ENCODE results near the gene MED17. TPM values are rescaled to one million over a fixed set of nuclear protein-coding genes. Genes with fewer than 3 reads are reported as not detected.

Gene MED17
- total and polyA plus RNA-seq, 10 of the 15 experiments (the other 5 are each of a cell fraction or from before 2014, with no cell fraction given), result 7.3 to 38.7 (median 28.3) TPM

DNA sequence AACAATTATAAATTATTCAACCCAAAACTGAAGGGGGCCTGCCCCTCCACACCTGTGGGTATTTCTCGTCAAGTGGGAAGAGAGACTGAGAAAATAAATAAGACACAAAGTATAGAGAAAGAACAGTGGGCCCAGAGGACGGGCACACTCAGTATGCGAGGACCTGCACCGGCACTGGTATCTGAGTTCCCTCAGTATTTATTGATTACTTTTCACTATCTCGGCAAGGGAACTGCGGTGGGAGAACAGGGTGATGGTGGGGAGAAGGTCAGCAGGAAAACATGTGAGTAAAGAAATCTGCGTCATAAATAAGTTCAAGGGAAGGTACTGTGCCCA lies 39.4 kb upstream of the MED17 start:
- no peak overlapping the region for H3K4me3 ChIP-seq
- no peak overlapping the region for H2AFZ ChIP-seq (ENCODE audit: control insufficient read depth, low read depth, low read length)
- TF ChIP-seq KLF5 (IDR thresholded peaks at IDR 0.05; ENCODE audit: partially characterized antibody) (no peak), JUNB (IDR thresholded peaks at IDR 0.05) (no peak), POLR2AphosphoS5 (IDR thresholded peaks at IDR 0.05; ENCODE audit: low read length) (no peak), SREBF2 (IDR thresholded peaks at IDR 0.05; ENCODE audit: low read length) (no peak), BACH1 (IDR thresholded peaks at IDR 0.05; ENCODE audit: borderline replicate concordance) (no peak), ATF7 (IDR thresholded peaks at IDR 0.05; ENCODE audit: low read depth) (no peak), SPI1 (IDR thresholded peaks at IDR 0.05; ENCODE audit: borderline replicate concordance, insufficient read depth, low read depth, low read length) (no peak), NFYB (IDR thresholded peaks at IDR 0.05; ENCODE audit: insufficient read depth, low read depth, low read length) (no peak), TARDBP (IDR thresholded peaks at IDR 0.05; ENCODE audit: borderline replicate concordance) (no peak), KAT2A (conservative IDR thresholded peaks at IDR 0.05; ENCODE audit: control insufficient read depth, low read depth, low read length) (no peak), CBFB (IDR thresholded peaks at IDR 0.05; ENCODE audit: low read depth) (no peak)
- TF ChIP-seq, protein P1, sequence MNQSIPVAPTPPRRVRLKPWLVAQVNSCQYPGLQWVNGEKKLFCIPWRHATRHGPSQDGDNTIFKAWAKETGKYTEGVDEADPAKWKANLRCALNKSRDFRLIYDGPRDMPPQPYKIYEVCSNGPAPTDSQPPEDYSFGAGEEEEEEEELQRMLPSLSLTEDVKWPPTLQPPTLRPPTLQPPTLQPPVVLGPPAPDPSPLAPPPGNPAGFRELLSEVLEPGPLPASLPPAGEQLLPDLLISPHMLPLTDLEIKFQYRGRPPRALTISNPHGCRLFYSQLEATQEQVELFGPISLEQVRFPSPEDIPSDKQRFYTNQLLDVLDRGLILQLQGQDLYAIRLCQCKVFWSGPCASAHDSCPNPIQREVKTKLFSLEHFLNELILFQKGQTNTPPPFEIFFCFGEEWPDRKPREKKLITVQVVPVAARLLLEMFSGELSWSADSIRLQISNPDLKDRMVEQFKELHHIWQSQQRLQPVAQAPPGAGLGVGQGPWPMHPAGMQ (IDR thresholded peaks at IDR 0.05; ENCODE audit: borderline replicate concordance), result no peak
- TF ChIP-seq, protein P2, sequence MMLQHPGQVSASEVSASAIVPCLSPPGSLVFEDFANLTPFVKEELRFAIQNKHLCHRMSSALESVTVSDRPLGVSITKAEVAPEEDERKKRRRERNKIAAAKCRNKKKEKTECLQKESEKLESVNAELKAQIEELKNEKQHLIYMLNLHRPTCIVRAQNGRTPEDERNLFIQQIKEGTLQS (IDR thresholded peaks at IDR 0.05; ENCODE audit: borderline replicate concordance, extremely low read depth, low read depth, low read length), result no peak
- TF ChIP-seq, protein P3, sequence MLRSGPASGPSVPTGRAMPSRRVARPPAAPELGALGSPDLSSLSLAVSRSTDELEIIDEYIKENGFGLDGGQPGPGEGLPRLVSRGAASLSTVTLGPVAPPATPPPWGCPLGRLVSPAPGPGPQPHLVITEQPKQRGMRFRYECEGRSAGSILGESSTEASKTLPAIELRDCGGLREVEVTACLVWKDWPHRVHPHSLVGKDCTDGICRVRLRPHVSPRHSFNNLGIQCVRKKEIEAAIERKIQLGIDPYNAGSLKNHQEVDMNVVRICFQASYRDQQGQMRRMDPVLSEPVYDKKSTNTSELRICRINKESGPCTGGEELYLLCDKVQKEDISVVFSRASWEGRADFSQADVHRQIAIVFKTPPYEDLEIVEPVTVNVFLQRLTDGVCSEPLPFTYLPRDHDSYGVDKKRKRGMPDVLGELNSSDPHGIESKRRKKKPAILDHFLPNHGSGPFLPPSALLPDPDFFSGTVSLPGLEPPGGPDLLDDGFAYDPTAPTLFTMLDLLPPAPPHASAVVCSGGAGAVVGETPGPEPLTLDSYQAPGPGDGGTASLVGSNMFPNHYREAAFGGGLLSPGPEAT (IDR thresholded peaks at IDR 0.05; ENCODE audit: low read depth), result no peak
- H3K4me2 ChIP-seq (ENCODE audit: control insufficient read depth, insufficient read depth), result no peak overlapping the region
- no peaks in the 10 kb centered on the region for H3K4me1 ChIP-seq (ENCODE audit: control insufficient read depth, insufficient read depth, low read length)
- H3K9me3 ChIP-seq (replicated peaks; ENCODE audit: control insufficient read depth, insufficient read depth, low read length), result no peaks in the 10 kb centered on the region
- in situ Hi-C loops (cut with MboI), result no loop called here
- ChIA-PET SMC1A (ENCODE audit: uncharacterized antibody, unreplicated experiment) (no interaction called here), RAD21 (ENCODE audit: unreplicated experiment) (no interaction called here), CTCF (interaction anchor here (0.6 kb wide), 1 partner anchor 39 kb away, joined by 3 read pairs; the partner anchor contains the start of gene MED17), POLR2A (no interaction called here)
- DNase-seq (ENCODE audit: low read depth, low spot score), result no peak
- H3K27me3 ChIP-seq (replicated peaks in 1 of 2; ENCODE audit: control insufficient read depth in 2 of 2, insufficient read depth in 2 of 2, low read length in 1 of 2), result no peaks in the 10 kb centered on the region
- ATAC-seq, result no peak
- intact Hi-C loops (cut with micrococcal nuclease; ENCODE audit: unreplicated experiment), result loop anchor here (5.0 kb wide), 1 partner anchor 202 kb away; the partner anchor contains the start of gene SMCO4
- no peaks in the 10 kb centered on the region for H4K20me1 ChIP-seq (ENCODE audit: control insufficient read depth, insufficient read depth)
- 87% methylated on average over 7 of the region's 7 CpGs for WGBS (ENCODE audit: insufficient coverage, insufficient replicate concordance, low lambda C conversion rate, missing lambda C conversion rate)
- H3K27ac ChIP-seq (ENCODE audit: control insufficient read depth, insufficient read depth), result no peak overlapping the region
- H3K36me3 ChIP-seq (ENCODE audit: control insufficient read depth in 2 of 2, insufficient read depth in 2 of 2, low read length in 1 of 2), result peaks cover 0 to 6% of the 10 kb centered on the region in 2 experiments; a peak in 2 of 4 replicates
- peaks cover 38% of the 10 kb centered on the region for H3K79me2 ChIP-seq (ENCODE audit: control insufficient read depth, insufficient read depth, low read length)
- FAIRE-seq, result no peak
- no TSS peak for BruUV-seq (replicated peaks)
- no peak overlapping the region for H3K9ac ChIP-seq (ENCODE audit: control insufficient read depth, insufficient read depth, low read length)

All from GM12878 (cell line).